NOMO-1 treated with DMSO at 0.1 percent for 48 hours (cell line): ENCODE measurements around the gene UBAC2.

ENCODE experiments used
- DNase-seq: peaks from one replicate; lab custom pipeline; 2025; ENCODE audit not compliant: unreplicated experiment; lab: John Stamatoyannopoulos, UW

The UBAC2 gene

DNA sequence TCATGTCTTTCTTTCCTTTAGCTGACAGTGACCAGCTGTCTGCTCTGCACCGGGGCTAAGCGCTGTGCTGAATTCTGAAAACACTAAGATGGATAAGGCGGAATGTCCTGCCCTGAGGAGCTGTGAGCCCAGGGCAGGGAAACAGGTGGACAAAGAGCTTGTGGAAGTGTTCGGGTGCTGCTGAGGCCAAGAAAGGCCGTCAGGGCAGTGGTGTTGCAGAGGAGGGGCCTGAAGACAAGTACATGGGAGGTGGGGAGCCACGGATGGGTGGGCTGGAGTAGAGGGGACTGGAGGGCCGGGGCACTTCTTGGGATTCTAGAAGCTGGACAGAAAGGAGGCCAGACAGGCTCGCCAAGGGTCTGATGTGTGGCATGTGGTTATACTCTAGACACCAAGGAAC lies 172.8 kb downstream of the UBAC2 start:
- DNase-seq: no peak

DNA sequence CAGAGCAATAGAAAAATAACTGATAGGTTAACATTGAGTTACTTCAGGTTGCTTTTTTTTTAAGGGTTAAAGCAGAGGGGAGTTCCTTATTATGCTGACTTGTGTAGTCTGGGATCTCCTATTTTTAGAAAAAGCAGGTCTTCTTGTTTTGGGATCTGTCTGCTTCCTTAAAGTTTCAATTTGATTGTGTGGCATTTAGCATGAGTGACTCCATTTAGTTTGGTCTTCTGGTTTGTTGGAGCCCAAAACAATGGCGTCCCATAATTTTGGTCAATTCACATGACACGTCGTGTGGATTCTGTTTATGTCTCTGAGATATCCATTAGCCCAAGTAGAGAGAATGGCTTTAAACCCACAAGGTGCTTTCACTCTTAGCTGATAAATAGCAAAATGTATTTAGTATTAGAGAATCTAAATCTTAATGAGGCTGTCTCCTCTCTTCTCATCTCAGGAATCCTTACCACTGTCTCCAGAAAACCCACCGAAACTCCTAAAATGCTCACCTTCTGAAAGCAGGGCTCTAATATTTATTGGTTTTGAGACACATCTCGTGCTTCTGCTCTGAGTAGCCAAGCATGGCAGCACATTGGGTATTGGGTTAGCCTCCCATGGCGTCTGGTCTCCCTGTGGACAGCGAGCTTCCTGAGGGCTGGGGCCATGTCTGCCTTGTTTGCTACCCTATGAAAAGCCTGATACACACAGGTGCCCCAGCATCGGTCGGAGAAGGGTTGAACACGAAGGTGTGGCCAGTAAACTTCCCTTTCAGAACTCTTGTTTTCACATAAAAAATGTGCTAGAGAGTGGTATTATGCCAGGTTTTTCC lies 173.7 kb downstream of the UBAC2 start:
- DNase-seq: no peak

DNA sequence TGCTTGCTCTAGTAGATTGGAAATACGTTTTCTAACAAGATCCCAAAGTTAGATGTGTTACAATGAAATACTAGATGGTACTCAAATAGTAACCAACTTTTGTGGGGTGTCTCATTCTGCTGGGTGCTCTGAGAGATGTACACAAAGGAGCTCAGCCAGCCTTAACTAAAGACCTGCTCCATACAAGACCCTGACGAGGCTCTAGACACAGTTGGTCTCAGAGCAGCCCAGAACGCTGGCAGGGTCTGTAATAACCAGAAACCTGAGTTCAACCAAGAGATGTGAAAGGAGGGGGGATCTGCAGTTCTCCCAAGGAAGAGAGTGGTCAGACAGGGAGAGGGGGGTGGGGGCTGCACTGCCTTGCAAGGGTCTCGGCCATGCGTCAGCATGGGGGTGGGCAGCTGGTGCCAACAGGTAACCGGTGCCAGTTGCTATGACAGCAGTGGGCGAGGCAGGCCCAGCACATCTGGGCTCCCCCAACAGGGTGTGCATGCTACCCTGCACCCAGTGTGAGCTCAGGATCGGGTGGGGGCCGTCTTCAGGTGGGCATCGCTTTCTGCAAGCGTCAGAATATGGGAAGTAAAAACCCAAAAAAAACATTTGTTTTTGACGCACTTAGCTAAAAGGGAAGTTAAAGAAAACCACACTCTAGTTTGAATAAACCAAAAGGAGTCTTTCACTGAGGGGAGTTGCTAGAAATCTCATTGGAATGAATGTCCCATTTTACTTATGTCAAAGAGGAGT lies 174.5 kb downstream of the UBAC2 start:
- peak; percentile 78 for DNase-seq

DNA sequence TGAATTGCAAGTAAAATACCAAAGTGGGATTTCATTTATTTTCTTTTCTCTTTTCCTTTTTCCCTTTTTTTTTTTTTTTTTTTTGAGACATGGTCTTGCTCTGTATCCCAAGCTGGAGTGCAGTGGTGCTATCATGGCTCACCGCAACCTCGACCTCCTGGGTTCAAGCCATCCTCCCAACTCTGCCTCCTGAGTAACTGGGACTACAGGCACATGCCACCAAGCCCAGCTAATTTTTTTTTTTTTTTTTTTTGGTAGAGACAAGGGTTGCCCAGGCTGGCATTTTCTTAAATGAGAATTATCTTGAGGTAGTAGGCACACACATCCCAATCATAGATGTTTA lies 175.1 kb downstream of the UBAC2 start:
- no peak for DNase-seq

DNA sequence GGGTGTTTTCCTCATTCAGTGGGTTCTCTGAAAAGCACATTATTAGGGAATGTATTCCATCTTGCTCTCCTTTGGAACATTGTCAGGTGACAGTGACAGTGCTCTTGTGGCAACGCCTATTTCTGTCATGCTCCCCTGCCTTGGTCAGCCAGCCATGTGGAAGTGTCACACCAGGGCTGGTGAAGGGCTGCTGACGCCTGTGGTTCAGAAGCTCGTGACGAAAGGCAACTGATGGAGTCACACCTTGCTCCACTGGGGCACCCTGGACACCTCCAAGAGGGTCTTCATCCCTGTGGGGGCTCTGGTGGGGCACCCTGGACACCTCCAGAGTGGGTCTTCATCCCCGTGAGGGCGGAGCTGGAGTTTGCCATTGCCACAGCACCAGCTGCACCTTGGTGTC lies 175.5 kb downstream of the UBAC2 start:
- no peak for DNase-seq

DNA sequence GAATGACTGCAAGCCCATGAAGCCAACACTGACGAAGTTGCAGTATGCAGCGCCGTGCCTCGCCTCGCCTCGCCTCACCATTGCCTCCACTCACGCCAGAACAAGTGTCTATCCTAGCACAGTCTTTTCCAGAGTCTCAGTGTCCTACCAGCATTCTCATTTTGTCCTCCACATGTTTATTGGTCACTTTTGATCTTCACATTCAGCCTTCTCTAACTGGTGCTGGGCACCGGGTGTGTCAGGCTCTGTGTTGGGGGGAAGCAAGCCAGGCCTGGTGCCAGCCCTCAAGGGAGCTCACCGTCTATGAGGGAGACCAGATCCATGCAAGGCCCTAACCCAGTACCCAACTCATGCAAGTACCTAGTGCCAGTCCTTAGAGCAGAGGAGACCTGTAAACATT lies 176.3 kb downstream of the UBAC2 start:
- no peak for DNase-seq

DNA sequence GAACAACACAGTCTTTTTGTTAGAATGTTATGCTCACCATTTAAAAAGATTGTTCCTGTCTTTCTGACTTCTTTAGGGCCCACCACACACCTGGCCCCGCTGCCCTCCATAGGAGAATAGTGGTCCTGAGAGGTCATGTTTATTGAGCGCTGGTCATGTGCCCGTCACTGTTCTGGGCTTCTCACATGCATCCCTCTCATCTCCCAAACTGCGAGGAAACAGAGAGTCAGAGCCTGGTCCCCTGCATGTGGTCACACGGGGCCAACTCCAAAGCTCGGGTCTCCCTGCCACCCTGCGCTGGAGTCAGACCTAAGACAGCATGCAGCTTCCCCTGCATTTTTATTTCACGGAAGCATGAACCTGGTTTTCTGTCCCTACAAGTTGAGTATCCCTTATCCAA lies 177.0 kb downstream of the UBAC2 start:
- DNase-seq: no peak

DNA sequence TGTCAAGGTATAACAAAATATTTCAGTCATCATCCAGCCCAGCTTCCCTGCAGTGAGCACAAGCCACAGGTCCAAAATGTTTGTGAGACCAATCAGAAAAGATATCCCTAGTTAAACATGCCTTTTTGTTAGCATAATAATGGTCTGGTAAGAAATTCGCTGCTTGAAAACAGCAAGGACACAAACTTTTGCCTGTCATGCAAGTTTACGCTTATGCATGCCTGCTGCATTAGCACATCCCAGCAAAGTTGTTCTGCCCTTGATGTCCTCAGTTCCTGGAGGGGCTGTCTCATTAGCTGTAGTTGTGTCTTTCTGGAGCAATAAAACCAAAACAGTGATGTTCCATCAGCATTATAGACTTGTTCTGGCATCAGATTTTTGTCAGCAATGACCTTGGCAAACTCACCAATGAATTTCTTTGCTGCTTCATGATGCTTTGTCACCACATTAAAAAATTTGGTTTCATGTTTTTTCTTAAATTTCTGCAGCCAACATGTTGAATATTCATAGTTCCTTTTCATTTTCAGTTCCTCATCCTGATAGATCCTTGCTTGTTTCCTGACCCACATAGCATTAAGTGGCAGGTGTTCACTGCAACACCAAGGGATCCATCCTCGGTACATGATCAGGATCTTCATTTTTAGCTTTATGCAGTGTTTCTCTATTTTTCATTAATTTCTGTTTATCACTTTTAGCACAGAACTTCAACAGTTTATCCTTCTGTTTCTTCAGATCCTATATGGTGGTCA lies 178.5 kb downstream of the UBAC2 start:
- peak; percentile 25 for DNase-seq

DNA sequence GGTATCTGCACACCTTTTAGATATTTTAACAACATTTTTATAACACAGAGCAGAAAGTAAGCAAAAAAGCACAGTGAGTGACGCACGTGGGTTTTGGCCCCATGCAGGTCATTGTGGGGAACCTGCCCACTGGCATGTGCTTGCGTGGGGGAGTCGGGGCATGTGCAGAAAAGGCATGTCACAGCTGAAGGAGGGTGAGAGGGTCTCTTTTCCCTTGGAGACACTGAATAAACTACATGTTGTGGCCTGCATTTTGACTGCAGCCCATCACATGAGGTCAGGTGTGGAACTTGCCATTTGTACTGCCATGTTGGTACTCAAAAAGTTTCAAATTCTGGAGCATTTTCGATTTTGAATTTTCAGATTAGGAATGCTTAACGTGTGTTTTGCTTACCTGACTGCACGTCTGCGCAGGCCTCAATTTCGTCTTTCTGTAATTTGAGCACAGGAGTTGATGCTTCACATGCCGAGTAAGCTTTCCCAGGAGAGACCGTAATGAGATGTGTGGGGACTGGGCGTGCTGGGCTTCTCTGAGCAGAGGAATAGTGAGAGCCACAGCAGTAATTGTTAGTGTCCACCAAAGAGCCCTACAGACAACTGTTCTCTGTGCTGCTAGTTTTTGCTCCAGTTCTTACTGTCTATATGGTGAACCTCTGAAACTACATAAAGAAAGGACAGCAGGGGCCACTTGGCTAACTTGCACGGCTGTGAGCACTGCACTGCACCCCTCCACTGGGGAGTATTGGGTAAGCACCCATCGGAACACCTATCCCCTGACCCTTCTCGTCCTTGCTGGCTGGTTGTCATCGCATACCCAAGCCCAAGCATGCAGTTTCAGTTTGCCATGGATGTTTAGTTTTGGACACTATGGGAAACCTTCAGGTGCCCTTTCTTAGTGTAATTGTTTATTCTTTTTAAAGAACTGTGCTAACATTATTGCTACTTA lies 179.5 kb downstream of the UBAC2 start:
- DNase-seq: no peak

DNA sequence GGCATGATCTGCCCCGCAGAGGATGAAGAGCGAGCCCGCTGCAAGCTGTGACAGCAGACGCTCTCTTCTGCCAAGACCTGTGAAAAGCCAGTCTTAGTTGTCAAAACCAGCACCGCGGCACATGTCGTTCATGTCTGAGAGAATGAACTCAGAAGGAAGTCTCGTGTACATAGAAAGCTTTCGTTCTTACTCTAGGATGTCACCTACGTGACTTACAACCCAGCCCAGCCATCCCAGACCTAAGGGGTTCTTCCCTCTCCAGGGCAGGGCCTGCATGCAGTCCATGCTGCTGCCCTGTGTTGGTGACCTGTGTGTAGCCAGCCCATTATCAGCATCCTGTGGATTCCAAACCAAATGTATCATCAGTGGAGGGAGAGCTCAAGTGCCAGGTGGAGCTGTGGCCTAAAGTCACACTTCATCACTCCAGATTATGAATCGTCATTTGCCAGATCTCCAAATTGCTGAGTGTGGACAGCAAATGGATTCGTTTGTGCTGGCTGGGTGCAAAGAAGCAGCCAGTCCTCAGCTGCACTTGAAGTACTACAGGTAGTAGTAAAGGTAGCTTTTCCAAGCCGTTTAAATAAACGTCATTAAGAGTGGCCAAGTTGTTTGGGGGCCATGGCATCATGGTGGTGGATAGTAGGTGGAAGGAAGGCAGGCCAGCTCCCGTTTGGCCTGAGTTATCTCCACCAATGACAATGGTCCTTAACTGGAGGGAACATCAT lies 180.4 kb downstream of the UBAC2 start:
- DNase-seq: no peak

DNA sequence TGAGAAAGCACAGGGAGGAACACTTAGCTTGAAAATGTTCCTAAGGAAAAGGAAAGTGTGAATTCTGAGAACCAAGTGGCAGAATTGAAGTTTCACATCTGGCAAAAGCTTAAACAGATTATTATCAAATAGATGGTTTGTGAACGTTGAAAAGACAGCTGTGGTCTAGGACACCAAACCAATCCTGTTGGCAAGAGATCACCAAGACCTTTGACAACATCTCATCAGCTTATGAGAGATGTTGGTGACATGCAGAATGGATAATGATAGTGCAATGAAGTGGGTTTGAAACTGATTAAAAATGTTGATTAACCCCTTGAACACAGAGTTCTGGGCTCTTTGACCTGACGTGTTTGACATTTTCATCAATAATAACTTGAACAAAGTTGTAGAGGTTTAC lies 181.1 kb downstream of the UBAC2 start:
- DNase-seq: no peak

DNA sequence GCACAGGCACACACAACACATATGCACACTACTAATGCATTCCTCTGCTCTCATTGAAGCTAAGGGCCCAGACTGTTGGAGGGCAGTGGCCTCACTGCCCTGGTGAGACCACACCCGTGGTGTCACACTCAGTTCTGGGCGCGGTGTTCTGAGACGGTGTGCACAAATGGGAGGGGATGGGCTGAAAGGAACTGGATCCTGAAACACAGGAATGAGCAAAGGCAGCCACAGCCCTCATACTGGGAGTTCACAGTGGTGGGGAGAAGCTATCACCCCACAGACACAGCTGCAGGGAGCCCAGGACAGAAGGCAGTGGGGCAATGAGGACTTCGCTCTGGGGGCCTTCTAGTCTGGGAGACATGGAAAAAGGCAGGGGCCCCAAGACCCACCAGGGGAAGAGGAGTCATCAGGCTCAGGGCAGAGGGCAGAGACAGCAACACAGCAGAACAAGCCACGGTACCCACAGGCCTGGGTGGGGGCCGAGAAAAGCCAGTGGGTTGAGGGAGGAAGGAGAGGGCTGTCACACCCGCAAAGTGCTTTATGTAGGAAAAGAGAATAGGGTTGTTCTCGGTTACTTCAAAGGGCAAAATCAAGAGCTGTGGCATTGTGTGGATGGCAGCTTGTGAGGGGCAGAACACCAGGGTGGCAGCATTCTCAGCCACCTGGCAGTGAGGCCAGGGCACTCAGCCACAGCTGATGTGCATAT lies 181.9 kb downstream of the UBAC2 start:
- no peak for DNase-seq

DNA sequence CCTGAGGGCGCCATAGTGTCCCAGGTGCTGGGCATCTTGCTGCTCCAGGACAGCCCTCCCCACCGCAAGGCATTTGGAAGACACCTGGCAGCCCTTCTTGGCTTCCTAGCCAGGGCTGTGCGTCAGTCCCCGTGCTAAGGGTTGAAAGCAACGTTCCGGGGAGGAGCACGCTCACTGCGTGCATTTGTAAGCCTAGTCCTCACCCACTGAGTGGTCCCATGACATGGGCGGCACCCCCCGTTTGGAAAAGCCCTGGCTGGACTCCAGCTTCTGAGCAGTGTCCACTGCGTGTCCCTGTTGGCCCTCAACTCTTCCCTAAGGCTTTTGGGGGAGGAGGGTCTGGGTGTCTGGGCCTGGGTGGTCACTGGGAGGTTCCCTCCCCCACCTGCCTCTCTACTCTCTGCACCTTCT lies 182.9 kb downstream of the UBAC2 start:
- no peak for DNase-seq

DNA sequence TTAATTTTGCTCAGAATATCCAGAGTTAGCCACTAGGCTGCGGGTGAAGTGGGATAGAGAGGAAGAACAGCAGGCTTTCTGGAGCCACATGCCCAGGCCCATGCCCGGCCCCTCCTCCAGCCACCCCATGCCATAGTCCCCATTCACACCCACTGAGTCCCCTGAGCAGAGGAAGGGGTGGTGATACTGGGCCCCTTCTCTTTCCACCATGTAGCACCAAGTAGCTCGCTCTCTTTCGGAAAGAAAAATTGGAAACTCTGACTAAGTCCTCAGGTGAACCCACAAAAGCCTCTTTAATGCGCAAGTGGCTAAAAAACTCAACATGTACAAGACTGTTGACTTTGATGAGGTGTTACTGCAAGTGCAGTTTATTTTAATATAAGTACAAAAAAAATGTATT lies 183.3 kb downstream of the UBAC2 start:
- DNase-seq: no peak

DNA sequence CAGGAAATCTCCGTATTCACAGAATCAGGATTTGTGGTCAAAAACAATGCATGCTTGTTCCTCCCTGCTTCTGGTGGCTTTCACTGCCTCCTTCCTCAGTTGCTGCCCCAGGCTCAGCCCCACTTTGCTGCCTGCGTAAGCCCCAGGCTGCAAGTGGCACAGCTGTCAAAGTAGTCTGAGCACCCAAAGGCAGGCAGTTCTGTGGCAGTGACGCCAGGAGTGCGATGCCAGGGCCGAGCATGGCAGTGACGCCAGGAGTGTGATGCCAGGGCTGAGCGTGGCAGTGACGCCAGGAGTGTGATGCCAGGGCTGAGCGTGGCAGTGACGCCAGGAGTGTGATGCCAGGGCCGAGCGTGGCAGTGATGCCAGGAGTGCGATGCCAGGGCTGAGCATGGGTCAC lies 183.8 kb downstream of the UBAC2 start:
- DNase-seq: no peak

DNA sequence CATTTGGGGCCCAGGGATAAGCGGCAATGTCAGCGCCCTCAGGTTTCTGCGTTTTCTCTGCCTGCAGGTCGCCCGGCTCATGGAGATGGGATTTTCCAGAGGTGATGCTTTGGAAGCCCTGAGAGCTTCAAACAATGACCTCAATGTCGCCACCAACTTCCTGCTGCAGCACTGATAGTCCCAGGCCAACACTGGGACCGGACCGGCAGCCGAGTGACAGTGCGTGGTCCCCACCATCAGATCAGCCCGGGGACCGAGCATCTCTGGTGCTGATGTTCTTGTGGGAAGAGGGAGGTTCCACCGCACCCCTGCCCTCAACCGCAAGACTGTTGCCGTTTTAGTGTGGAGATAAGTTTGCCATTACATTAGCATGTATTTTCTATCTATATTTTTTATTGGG lies 184.5 kb downstream of the UBAC2 start:
- no peak for DNase-seq

DNA sequence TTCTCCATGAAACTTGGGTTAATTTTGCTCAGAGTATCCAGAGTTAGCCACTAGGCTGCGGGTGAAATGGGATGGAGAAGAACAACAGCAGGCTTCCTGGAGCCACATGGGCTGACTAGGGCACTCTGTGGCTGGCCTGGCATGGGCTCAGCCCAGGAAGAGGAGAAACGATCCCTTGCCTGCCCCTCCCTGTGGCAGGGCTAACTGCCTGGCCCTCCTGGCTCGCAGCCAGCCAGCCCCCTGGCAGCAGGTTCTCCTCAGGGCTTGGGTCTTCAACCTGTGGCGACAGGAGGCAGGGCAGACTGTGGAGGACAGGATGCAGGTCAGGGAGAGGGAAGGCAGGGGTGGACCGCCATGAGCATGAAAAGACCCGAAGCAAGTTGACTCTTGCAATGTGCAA lies 185.3 kb downstream of the UBAC2 start:
- no peak for DNase-seq

DNA sequence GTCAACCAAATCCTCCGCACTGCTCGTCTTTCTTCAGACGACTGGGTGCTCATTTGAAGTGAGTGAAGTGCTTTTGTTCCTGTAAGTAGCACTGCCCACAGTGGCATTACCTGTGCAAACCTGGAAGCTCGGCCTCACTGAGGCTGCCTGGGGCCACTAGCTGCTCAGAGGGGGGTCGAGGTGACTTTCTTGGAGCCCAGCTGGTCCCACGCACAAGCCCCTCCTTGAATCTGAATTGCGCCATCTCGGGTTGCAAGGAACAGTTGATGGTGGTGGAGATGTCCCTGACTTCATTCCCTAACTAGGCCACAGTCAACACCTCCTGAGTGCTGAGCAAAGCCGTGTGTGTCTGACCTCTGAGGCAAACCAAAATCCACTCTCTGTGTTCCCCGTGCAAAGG lies 185.8 kb downstream of the UBAC2 start:
- DNase-seq: no peak

DNA sequence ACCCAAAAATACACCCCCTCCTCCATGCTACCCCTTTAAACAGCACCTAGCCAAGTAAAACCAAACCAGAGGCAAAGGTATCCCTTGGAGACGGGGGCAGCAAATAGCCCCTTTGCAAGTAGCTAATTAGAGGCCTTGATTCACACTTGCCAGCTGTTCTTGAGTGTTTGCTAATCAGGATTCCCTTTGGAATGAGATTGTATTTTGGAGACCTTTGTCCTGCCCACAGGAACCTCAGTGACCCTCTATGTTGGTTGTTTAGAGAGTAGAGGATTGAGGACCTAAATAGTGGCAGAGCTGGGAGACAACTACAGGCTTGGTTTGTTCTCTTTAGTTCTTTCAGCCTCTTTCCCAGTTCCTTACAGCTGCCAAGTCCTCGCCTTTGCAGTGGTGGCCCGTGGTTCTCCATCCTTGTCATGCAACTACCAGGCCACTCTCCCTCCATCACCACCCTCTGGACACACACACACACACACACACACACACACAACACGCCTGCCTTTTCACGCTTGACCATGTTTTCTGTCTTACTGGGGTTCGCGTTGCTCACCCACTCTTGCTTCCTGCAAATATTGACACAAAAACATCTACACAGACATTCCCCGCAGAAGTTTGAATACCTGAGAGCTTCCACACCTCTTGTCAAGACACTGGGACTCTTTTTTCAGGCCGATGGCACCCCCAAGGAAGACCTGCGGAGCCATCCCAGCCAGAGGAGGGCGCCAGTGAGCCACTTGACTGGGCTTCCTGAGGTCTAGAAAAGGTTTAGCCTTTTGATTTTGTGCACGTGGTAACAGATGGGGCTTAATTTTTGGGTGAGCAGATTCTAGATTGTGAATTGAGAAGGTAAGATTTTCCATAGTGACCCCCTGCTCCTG lies 186.5 kb downstream of the UBAC2 start:
- peak; percentile 48 for DNase-seq
